D721Med (cell line): ENCODE data around the gene ERGIC1.

Source experiments
- DNase-seq: peaks from one replicate; pipeline ENCODE4 v3.0.0; 2011; ENCODE audit warnings: low spot score; ENCODE audit not compliant: insufficient read length
- FAIRE-seq: peaks from 2 replicates; lab custom pipeline; 2011; peaks lifted over from hg19 to GRCh38; lab: Jason Lieb, UNC
- TF ChIP-seq, protein P1 (sequence below): IDR thresholded peaks from 2 replicates; pipeline ENCODE4 v1.5.1; 2012; ENCODE audit warnings: mild to moderate bottlenecking, control low read depth; ENCODE audit not compliant: insufficient read depth; ENCODE audit errors: missing control alignments

The ERGIC1 gene

DNA sequence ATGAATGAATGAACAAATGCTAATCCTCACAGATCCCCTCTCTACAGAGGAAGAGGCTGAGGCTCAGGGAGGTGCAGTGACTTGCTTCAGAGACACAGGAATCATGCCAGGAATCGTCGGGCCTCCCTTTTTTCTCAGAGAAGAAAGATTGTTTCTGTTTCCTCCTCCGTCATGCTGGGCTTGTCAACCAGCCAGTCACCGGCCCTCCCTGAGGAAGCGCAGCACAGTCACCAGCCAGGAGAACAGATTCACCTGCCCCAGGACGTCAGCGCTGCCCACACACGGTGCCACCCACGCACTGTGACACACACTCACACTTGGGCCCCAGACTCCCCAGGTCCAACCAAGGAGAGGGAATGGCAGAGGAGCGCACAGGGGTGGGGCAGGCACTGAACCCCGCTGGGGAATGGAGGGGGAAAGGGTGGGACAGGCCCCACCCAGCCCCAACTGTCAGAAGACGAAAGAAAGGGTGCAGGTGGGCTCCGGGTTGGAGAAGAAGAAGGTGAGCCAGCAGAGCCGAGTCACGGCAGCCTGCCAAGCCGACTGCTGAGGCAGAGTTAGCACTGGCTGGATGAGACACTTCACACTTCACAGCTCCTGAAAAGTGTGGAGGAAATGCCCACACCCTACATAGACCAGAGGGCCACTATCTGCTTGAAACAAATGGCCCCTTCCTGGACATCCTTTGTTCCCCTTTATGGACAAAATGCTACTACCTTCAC is 13.8 kb upstream of the ERGIC1 start:
- TF ChIP-seq, protein P1, sequence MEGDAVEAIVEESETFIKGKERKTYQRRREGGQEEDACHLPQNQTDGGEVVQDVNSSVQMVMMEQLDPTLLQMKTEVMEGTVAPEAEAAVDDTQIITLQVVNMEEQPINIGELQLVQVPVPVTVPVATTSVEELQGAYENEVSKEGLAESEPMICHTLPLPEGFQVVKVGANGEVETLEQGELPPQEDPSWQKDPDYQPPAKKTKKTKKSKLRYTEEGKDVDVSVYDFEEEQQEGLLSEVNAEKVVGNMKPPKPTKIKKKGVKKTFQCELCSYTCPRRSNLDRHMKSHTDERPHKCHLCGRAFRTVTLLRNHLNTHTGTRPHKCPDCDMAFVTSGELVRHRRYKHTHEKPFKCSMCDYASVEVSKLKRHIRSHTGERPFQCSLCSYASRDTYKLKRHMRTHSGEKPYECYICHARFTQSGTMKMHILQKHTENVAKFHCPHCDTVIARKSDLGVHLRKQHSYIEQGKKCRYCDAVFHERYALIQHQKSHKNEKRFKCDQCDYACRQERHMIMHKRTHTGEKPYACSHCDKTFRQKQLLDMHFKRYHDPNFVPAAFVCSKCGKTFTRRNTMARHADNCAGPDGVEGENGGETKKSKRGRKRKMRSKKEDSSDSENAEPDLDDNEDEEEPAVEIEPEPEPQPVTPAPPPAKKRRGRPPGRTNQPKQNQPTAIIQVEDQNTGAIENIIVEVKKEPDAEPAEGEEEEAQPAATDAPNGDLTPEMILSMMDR = no peak
- no peak for DNase-seq
- no peak for FAIRE-seq

- no peak for DNase-seq
- TF ChIP-seq, protein P1 = no peak
- FAIRE-seq = no peak
These were observed 12.6 kb upstream of the ERGIC1 start for GRCh38 chr5:172821340-172821985.

GRCh38 chr5:172823840-172824362 is 10.2 kb upstream of the ERGIC1 start:
- DNase-seq = no peak
- TF ChIP-seq, protein P1 = no peak
- no peak for FAIRE-seq

GRCh38 chr5:172825610-172826204 is 8.3 kb upstream of the ERGIC1 start:
- TF ChIP-seq, protein P1 = no peak
- no peak for DNase-seq
- FAIRE-seq = no peak

DNA sequence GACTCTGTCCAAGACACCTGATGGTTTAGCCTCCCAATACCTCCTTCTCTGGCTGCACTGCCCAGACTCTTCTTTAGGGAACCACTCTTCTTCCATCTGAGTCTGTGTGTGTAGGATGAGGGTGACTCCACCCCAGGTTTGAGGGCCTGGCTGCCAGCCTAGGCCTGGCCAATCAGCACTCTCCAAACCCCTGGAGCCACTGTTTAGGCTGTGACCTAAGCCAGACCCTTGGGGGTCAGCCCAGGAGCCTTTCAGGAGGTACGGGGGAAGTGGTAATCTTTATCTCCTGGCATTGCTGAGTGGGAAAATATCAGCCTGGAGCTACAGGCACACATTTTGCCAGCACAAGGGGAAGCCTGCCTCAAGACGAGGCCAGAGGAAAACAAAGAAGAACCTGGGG is 6.2 kb upstream of the ERGIC1 start:
- DNase-seq (no peak), FAIRE-seq (no peak)
- TF ChIP-seq, protein P1 = no peak

GRCh38 chr5:172828911-172829431 is 5.1 kb upstream of the ERGIC1 start:
- TF ChIP-seq, protein P1 = no peak
- no peak for DNase-seq
- FAIRE-seq = no peak
